T47D (cell line): ENCODE measurements around the gene XDH.

Experiments
- DNase-seq, 2 experiments: peaks; one replicate each; pipeline versions ENCODE4 v3.0.0 to v3.0.0-alpha.2; 2011 to 2012; ENCODE audit warnings: low read depth in 1 of 2, low spot score in 1 of 2
- JUND ChIP-seq: IDR thresholded peaks from 2 replicates; pipeline ENCODE4 v1.6.1; 2012; ENCODE audit warnings: low read depth
- in situ Hi-C: cut with HindIII; loops from 2 replicates; pipeline ENCODE4 v1.10.0; 2016; ENCODE audit warnings: low sequenced_read_pairs, low pct_unique_long_range_greater_than_20kb

XDH gene

GRCh38 chr2:31304816-31305215 is 109.7 kb downstream of the XDH start:
- in situ Hi-C loops, result no loop called here
- no peak for DNase-seq
- TF ChIP-seq JUND, result no peak

- no peak for DNase-seq
- in situ Hi-C loops, result no loop called here
- no peak for TF ChIP-seq JUND
Observed at GRCh38 chr2:31302940-31303563, 111.5 kb downstream of the XDH start.

DNA sequence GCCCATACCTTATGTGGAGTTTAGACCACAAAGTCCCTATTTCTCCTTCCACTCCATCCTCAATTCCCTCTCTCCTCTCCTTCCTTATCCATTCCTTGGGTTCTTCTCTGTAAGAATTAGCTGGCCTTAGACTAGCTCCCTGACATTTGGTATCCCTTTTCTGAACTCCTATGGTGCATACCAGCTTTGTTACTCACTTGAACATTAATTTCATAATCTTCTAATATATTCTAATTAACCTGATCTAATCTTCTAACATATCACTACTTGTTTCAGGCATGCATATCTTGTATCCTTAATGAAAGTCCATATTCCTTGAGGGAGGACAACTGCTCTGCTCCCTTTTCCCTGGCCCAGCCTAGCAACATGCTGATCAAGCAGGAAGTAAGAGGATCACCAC is 114.2 kb downstream of the XDH start:
- DNase-seq, result no peak
- in situ Hi-C loops, result no loop called here
- no peak for TF ChIP-seq JUND

GRCh38 chr2:31299547-31299946 is 115.0 kb downstream of the XDH start:
- TF ChIP-seq JUND, result no peak
- in situ Hi-C loops, result no loop called here
- no peak for DNase-seq

GRCh38 chr2:31297751-31298150 is 116.8 kb downstream of the XDH start:
- in situ Hi-C loops, result no loop called here
- TF ChIP-seq JUND, result no peak
- DNase-seq, result no peak

- TF ChIP-seq JUND, result no peak
- no peak for DNase-seq
- in situ Hi-C loops, result no loop called here
Observed at GRCh38 chr2:31296641-31297287, 117.8 kb downstream of the XDH start.

DNA sequence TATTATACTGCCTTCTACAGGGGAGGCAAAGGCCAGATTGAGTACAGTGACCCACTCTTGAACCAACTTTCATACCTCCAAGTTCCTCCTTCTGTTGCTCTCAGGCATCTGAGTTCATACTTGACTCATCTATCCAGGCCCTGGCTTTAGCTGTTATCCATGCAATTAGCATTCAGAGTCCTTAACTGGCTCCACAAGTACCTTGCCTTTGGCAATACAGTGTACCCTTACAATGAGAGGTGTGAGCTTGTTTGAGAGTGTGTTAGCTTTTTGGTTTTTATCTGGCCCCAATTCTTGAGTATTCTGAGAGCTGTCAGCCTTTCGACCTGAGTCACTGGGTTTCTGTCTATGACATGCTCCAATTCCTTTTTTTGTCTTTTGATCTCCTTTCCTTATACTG is 120.3 kb downstream of the XDH start:
- no peak for TF ChIP-seq JUND
- in situ Hi-C loops, result no loop called here
- no peak for DNase-seq

DNA sequence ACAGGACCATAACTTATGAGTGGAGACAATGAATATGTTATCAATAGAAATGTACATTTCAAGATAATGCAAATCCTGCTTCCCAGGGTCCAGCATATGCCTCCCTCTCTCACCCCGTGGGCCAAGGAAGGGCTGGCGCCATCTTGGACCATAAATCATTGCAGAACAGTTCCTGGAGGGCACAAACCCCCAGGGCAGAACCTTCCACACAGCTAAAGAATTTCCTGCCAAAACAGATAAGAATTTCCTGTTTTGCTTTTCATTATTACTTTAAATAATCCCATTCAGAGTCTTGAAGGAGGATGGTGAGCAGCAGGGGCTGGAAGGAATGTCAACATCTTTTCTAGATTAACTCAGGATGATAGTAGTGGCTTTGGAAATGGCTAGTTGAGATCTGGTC is 126.9 kb downstream of the XDH start:
- no peak for TF ChIP-seq JUND
- no peak for DNase-seq
- in situ Hi-C loops, result no loop called here

DNA sequence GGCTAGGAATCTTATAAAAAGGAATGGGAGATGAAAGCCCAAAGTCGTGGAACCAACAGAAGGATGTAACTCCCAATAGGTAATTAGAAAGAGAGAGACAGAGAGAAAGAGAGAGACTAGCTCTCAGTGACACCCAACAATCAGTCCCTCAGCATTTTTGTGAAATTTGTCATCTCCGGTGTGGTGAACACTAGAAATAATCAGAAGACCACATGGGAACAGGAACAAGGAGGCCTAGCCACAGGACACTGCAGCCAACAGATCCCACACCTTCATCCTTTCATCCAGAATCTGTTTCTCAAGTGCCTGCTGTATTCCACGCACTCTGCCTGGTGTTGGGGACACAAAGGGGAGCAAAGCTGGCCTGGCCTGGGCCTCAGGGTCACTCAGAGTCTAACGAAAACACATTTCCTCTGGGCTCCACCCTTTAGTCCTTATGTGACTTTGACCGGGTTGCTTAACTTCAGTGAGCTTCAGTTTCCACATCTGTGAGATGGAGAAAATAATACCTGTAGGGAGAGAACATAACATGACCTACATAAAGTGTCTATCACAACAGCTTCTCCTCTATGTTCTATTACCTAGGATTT is 127.5 kb downstream of the XDH start:
- in situ Hi-C loops, result no loop called here
- no peak for TF ChIP-seq JUND
- no peak for DNase-seq

DNA sequence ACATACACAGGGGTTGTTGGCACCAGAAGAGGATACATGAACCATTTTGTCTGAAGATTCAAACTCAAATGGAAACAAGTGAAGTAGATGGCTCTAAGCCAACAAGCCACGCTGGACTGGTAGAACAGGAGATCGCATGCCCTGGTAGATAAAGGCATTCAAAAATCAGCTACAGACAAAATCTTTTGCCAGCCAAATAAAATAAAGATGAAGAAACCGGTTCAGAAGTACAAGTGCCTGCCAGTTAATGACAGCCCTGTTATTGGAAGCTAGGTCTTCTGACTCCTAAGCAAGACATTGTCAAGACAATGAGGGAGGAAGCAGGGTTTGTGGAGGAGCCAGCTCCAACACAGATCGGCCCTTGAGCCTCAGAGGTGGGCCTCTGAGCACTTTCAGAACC is 128.3 kb downstream of the XDH start:
- no peak for TF ChIP-seq JUND
- DNase-seq, result peak in 1 of 2 experiments; percentile 6
- in situ Hi-C loops, result no loop called here
